ENCODE measurements around the gene UNC13A.
"Not testable (repeated sequence)": the region's sequence is repeated elsewhere in the genome, so short reads cannot be mapped to it uniquely, and the experiment has no call there.

Gene UNC13A

GRCh38 chr19:17604372-17605025 is 83.7 kb downstream of the UNC13A start:
- no peak for DNase-seq (ENCODE audit: low read depth)

GRCh38 chr19:17602872-17603510 is 85.2 kb downstream of the UNC13A start:
- DNase-seq (ENCODE audit: low read depth): no peak

GRCh38 chr19:17602217-17602616 is 85.9 kb downstream of the UNC13A start:
- no peak for DNase-seq (ENCODE audit: low read depth)

- no peak for DNase-seq (ENCODE audit: low read depth)
Observed at GRCh38 chr19:17601683-17602082, 86.5 kb downstream of the UNC13A start.

GRCh38 chr19:17599780-17600179 is 88.4 kb downstream of the UNC13A start:
- peak; percentile 10 for DNase-seq (ENCODE audit: low read depth)

- no peak for DNase-seq (ENCODE audit: low read depth)
Observed at GRCh38 chr19:17598953-17599352, 89.2 kb downstream of the UNC13A start.

- not testable (repeated sequence) for DNase-seq (ENCODE audit: low read depth)
Observed at GRCh38 chr19:17598063-17598462, 90.1 kb downstream of the UNC13A start.

- DNase-seq (ENCODE audit: low read depth): not testable (repeated sequence)
Observed at GRCh38 chr19:17594296-17594695, 93.9 kb downstream of the UNC13A start.

- DNase-seq (ENCODE audit: low read depth): no peak
Observed at GRCh38 chr19:17590866-17591265, 97.3 kb downstream of the UNC13A start.

- DNase-seq (ENCODE audit: low read depth): not testable (repeated sequence)
Observed at GRCh38 chr19:17585395-17585794, 102.8 kb downstream of the UNC13A start.

- no peak for DNase-seq (ENCODE audit: low read depth)
Observed at GRCh38 chr19:17584132-17584531, 104.0 kb downstream of the UNC13A start.

- no peak for DNase-seq (ENCODE audit: low read depth)
Observed at GRCh38 chr19:17582613-17583012, 105.5 kb downstream of the UNC13A start.

- no peak for DNase-seq (ENCODE audit: low read depth)
Observed at GRCh38 chr19:17581211-17581874, 106.8 kb downstream of the UNC13A start.

- DNase-seq (ENCODE audit: low read depth): no peak
Observed at GRCh38 chr19:17580470-17581144, 107.5 kb downstream of the UNC13A start.

GRCh38 chr19:17579661-17580244 is 108.4 kb downstream of the UNC13A start:
- DNase-seq (ENCODE audit: low read depth): no peak

- no peak for DNase-seq (ENCODE audit: low read depth)
Observed at GRCh38 chr19:17577457-17578097, 110.6 kb downstream of the UNC13A start.

- DNase-seq (ENCODE audit: low read depth): no peak
Observed at GRCh38 chr19:17576758-17577456, 111.2 kb downstream of the UNC13A start.

- DNase-seq (ENCODE audit: low read depth): no peak
Observed at GRCh38 chr19:17575871-17576757, 112.0 kb downstream of the UNC13A start.

- DNase-seq (ENCODE audit: low read depth): no peak
Observed at GRCh38 chr19:17572638-17573037, 115.5 kb downstream of the UNC13A start.

GRCh38 chr19:17570791-17571190 is 117.4 kb downstream of the UNC13A start:
- no peak for DNase-seq (ENCODE audit: low read depth)
